Calu3 (cell line): ENCODE measurements around the gene TRMT5. TPM values are rescaled to one million over a fixed set of nuclear protein-coding genes. Genes with fewer than 3 reads are reported as not detected.

Experiments used
- BruUV-seq: library from RNA; stranded (reverse); fragments of 400-500 nt; replicated peaks from 2 replicates; lab custom pipeline; 2021; lab: Mats Ljungman, UMichigan
- CTCF ChIA-PET: fragments of 300-600 bp; sonication (Branson Sonifier 250); formaldehyde crosslinking; loops from one replicate; lab custom pipeline; 2022; ENCODE audit warnings: antibody characterized with exemption; lab: Charles Lee
- DNase-seq: peaks from one replicate; pipeline ENCODE4 v3.0.0; 2022
- H3K27ac Mint-ChIP-seq: one replicate; pipeline ENCODE4 v1.8.0; 2022; ENCODE audit warnings: mixed read lengths; ENCODE audit not compliant: unreplicated experiment
- H3K27me3 Mint-ChIP-seq: one replicate; pipeline ENCODE4 v1.8.0; 2022; ENCODE audit warnings: mixed read lengths; ENCODE audit not compliant: unreplicated experiment
- H3K36me3 Mint-ChIP-seq: one replicate; pipeline ENCODE4 v1.8.0; 2022; ENCODE audit warnings: mild to moderate bottlenecking, moderate library complexity, mixed read lengths; ENCODE audit not compliant: insufficient read depth, unreplicated experiment
- H3K4me1 Mint-ChIP-seq: one replicate; pipeline ENCODE4 v1.8.0; 2022; ENCODE audit warnings: mild to moderate bottlenecking, low read depth, mixed read lengths; ENCODE audit not compliant: unreplicated experiment
- H3K4me3 Mint-ChIP-seq: one replicate; pipeline ENCODE4 v1.8.0; 2022; ENCODE audit warnings: mild to moderate bottlenecking, low read depth, moderate library complexity, mixed read lengths; ENCODE audit not compliant: unreplicated experiment
- H3K9me3 Mint-ChIP-seq: one replicate; pipeline ENCODE4 v1.8.0; 2022; ENCODE audit warnings: low read depth, mixed read lengths; ENCODE audit not compliant: unreplicated experiment
- intact Hi-C: fragments of 100-400 bp; cut with micrococcal nuclease; formaldehyde crosslinking; loops from one replicate; pipeline ENCODE4 v1.10.0; 2022; ENCODE audit not compliant: unreplicated experiment
- total RNA-seq: library from RNA; stranded (reverse); gene quantifications from 2 replicates; pipeline ENCODE4 v1.2.3, GENCODE V29; 2022
- TF ChIP-seq, protein P1 (sequence below): fragments of 200-600 bp; IDR thresholded peaks from one replicate; pipeline ENCODE4 v1.8.0; 2022; ENCODE audit warnings: antibody characterized with exemption; ENCODE audit not compliant: unreplicated experiment

Gene TRMT5
- total RNA-seq, 1 experiment from 2014 or later = 22.8 TPM

DNA sequence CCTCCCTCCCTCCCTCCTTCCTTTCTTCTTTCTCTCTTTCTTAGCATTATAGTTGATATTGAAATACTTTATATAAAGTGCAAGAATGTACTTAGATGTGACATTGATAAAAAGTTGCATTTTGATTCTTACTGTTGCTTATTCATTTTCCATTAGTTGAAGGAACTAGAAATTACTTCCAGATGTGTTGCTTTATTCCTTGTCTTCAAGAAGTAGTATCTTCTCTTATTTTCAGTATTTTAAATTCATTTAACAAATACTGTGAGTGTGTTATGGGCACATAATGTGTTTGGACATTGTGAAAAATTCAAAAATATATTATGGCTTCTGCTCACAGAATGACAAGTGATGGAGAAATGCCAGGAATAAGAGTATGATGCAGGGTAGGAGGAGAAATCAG, 45.6 kb downstream of the TRMT5 start:
- CTCF ChIA-PET = no interaction called here
- no peak overlapping the region for H3K4me3 Mint-ChIP-seq
- H3K27ac Mint-ChIP-seq = no peak overlapping the region
- H3K4me1 Mint-ChIP-seq = no peaks in the 10 kb centered on the region
- no peaks in the 10 kb centered on the region for H3K36me3 Mint-ChIP-seq
- H3K9me3 Mint-ChIP-seq = no peaks in the 10 kb centered on the region
- TF ChIP-seq, protein P1, sequence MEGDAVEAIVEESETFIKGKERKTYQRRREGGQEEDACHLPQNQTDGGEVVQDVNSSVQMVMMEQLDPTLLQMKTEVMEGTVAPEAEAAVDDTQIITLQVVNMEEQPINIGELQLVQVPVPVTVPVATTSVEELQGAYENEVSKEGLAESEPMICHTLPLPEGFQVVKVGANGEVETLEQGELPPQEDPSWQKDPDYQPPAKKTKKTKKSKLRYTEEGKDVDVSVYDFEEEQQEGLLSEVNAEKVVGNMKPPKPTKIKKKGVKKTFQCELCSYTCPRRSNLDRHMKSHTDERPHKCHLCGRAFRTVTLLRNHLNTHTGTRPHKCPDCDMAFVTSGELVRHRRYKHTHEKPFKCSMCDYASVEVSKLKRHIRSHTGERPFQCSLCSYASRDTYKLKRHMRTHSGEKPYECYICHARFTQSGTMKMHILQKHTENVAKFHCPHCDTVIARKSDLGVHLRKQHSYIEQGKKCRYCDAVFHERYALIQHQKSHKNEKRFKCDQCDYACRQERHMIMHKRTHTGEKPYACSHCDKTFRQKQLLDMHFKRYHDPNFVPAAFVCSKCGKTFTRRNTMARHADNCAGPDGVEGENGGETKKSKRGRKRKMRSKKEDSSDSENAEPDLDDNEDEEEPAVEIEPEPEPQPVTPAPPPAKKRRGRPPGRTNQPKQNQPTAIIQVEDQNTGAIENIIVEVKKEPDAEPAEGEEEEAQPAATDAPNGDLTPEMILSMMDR = no peak
- intact Hi-C loops = no loop called here
- DNase-seq = no peak
- BruUV-seq = no TSS peak
- no peaks in the 10 kb centered on the region for H3K27me3 Mint-ChIP-seq

DNA sequence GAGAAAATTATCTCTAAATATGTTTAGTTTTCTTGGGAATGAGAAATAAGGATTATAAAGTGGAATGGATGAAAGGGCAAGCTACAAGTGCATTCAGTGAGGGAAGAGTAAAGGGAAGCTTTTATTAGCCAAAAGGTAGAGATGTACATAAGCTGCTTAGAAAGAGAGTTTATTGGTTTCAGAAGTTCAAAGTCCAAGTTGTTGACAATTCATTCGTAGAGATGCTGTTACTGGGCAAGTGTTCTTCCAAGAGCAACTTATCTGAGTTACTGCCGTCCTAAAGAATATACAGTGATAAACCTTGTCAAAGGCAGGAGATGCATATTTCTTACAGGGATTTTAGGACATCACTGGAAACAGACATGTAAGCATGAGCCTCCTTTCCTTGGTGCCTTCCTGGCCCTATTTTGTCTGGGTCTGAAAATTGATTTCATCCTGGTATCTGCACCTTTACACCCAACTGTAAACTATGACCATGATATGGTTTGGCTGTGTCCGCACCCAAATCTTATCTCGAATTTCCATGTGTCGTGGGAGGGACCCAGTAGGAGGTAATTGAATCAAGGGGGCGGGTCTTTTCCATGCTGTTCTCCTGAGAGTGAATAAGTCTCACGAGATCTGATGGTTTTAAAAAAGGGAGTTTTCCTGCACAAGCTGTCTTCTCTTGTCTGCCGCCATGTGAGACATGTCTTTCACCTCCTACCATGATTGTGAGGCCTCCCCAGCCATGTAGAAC, 46.8 kb downstream of the TRMT5 start:
- DNase-seq = no peak
- TF ChIP-seq, protein P1 = no peak
- no peaks in the 10 kb centered on the region for H3K4me1 Mint-ChIP-seq
- no peak overlapping the region for H3K4me3 Mint-ChIP-seq
- no peaks in the 10 kb centered on the region for H3K9me3 Mint-ChIP-seq
- intact Hi-C loops = no loop called here
- H3K27me3 Mint-ChIP-seq = no peaks in the 10 kb centered on the region
- CTCF ChIA-PET = no interaction called here
- H3K27ac Mint-ChIP-seq = no peak overlapping the region
- no TSS peak for BruUV-seq
- H3K36me3 Mint-ChIP-seq = no peaks in the 10 kb centered on the region

DNA sequence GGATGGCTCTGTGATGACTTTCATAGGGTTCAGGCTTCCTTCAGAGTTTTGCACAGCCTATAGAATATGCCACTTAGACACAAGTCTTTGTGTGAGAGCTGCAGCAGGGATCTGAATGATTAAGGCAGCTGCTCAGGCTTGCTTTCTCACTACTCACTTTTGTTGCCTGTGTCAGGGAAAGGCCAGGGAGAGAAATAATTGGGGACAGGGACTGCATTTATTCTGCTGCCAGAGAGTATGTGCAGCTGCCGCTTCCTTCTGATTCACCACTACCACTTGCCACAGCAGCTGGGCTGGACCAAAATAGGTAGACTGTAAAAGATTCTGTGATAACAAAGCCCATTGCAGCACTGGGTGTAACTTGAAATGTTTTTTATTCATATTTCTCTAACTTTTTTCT, 49.7 kb downstream of the TRMT5 start:
- BruUV-seq = no TSS peak
- CTCF ChIA-PET = no interaction called here
- TF ChIP-seq, protein P1 = no peak
- Mint-ChIP-seq H3K4me1 (no peaks in the 10 kb centered on the region), H3K27ac (no peak overlapping the region), H3K36me3 (no peaks in the 10 kb centered on the region), H3K4me3 (no peak overlapping the region), H3K27me3 (no peaks in the 10 kb centered on the region), H3K9me3 (no peaks in the 10 kb centered on the region)
- DNase-seq = no peak
- intact Hi-C loops = no loop called here

DNA sequence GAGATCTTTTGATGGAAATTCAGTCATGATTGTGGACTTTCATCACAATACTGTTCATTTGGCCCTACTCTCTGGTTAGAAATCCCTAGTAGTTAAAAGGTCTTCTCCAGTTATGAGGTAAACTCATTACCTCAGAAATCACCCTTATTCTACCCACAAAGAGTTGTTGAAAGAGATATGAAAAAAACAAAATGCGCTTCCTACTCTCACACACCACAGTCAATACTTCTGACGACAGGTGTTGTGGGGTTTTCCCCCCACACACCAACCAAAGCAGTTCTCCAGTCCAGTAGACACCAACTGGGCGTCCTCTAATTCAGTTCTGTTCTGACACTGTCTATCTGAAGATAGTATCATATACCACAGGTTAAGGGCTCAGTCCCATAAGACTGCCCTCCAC, 54.9 kb downstream of the TRMT5 start:
- BruUV-seq = no TSS peak
- H3K4me1 Mint-ChIP-seq = peaks cover 7% of the 10 kb centered on the region
- H3K27ac Mint-ChIP-seq = no peak overlapping the region
- no peaks in the 10 kb centered on the region for H3K27me3 Mint-ChIP-seq
- TF ChIP-seq, protein P1 = no peak
- intact Hi-C loops = no loop called here
- no peaks in the 10 kb centered on the region for H3K9me3 Mint-ChIP-seq
- CTCF ChIA-PET = no interaction called here
- no peaks in the 10 kb centered on the region for H3K36me3 Mint-ChIP-seq
- no peak for DNase-seq
- H3K4me3 Mint-ChIP-seq = no peak overlapping the region
